Gastroesophageal sphincter (tissue), 3 donors: ENCODE measurements around the gene CFAP61.

Source experiments
- EP300 ChIP-seq: sonication (generic); formaldehyde crosslinking; IDR thresholded peaks from one replicate; pipeline ENCODE4 v1.6.1; 2017; ENCODE audit warnings: antibody characterized with exemption, mild to moderate bottlenecking
- POLR2A ChIP-seq, 2 donors: fragments of 450-650 bp; IDR thresholded peaks; one replicate each; pipeline ENCODE4 v1.6.1; 2017; ENCODE audit warnings: antibody characterized with exemption in 2 of 2, mild to moderate bottlenecking in 2 of 2, moderate library complexity in 1 of 2
- TF ChIP-seq, protein P1 (sequence below), 4 experiments: fragments of 200-600 bp in 2 of 4; fragments of 450-650 bp in 2 of 4; sonication (generic) in 1 of 4; IDR thresholded peaks; one replicate each; pipeline ENCODE4 v1.5.1; 2017 to 2019; ENCODE audit warnings: antibody characterized with exemption in 4 of 4, mild to moderate bottlenecking in 2 of 4, moderate library complexity in 2 of 4

- TF ChIP-seq, protein P1, sequence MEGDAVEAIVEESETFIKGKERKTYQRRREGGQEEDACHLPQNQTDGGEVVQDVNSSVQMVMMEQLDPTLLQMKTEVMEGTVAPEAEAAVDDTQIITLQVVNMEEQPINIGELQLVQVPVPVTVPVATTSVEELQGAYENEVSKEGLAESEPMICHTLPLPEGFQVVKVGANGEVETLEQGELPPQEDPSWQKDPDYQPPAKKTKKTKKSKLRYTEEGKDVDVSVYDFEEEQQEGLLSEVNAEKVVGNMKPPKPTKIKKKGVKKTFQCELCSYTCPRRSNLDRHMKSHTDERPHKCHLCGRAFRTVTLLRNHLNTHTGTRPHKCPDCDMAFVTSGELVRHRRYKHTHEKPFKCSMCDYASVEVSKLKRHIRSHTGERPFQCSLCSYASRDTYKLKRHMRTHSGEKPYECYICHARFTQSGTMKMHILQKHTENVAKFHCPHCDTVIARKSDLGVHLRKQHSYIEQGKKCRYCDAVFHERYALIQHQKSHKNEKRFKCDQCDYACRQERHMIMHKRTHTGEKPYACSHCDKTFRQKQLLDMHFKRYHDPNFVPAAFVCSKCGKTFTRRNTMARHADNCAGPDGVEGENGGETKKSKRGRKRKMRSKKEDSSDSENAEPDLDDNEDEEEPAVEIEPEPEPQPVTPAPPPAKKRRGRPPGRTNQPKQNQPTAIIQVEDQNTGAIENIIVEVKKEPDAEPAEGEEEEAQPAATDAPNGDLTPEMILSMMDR (IDR thresholded peaks at IDR 0.05), result no peak
- TF ChIP-seq POLR2A (IDR thresholded peaks at IDR 0.05) (no peak), EP300 (no peak)
These were observed 120.9 kb downstream of the CFAP61 start for GRCh38 chr20:20173254-20173653.
